Esophagus muscularis mucosa (tissue), 4 donors: Measurements from ENCODE around the gene KRT5. TPM values are rescaled to one million over a fixed set of nuclear protein-coding genes. Genes with fewer than 3 reads are reported as not detected.

Experiments
- DNase-seq: peaks from one replicate; pipeline ENCODE4 v3.0.0-alpha.2; 2017; ENCODE audit errors: extremely low spot score
- H3K27ac ChIP-seq, 4 donors: fragments of 200-600 bp; sonication (generic); replicated peaks in 1 of 4; 1 replicate in 3 of 4; 2 replicates in 1 of 4; pipeline ENCODE4 v1.5.1; 2016 to 2019; ENCODE audit warnings: mild to moderate bottlenecking in 1 of 4
- H3K27me3 ChIP-seq, 4 donors: fragments of 200-600 bp; sonication (generic); one replicate each; pipeline versions ENCODE4 v1.5.1 to v1.6.0; 2016 to 2019
- H3K36me3 ChIP-seq, 4 donors: fragments of 200-600 bp; sonication (generic); one replicate each; pipeline ENCODE4 v1.5.1; 2016 to 2019
- H3K4me1 ChIP-seq, 4 donors: fragments of 200-600 bp; sonication (generic); one replicate each; pipeline ENCODE4 v1.5.1; 2016 to 2019
- H3K4me3 ChIP-seq, 4 donors: fragments of 200-600 bp; sonication (generic); 1 replicate in 2 of 4; 2 replicates in 2 of 4; pipeline ENCODE4 v1.5.1; 2016 to 2019; ENCODE audit warnings: mild to moderate bottlenecking in 4 of 4, moderate library complexity in 1 of 4
- H3K9me3 ChIP-seq, 4 donors: fragments of 200-600 bp; sonication (generic); 1 replicate in 3 of 4; 2 replicates in 1 of 4; pipeline ENCODE4 v1.5.1; 2016 to 2019
- EP300 ChIP-seq: sonication (generic); formaldehyde crosslinking; IDR thresholded peaks from one replicate; pipeline ENCODE4 v1.6.1; 2017; ENCODE audit warnings: antibody characterized with exemption
- POLR2A ChIP-seq: fragments of 450-650 bp; IDR thresholded peaks from one replicate; pipeline ENCODE4 v1.6.1; 2017; ENCODE audit warnings: antibody characterized with exemption, moderate library complexity, mild to moderate bottlenecking, low read depth
- POLR2AphosphoS5 ChIP-seq, 2 donors: sonication (generic); formaldehyde crosslinking; IDR thresholded peaks; one replicate each; pipeline ENCODE4 v1.6.1; 2017; ENCODE audit warnings: antibody characterized with exemption in 2 of 2
- WGBS: methylation state at CpG from one replicate; pipeline ENCODE4 v1.1.5; 2018; 5-methylcytosine and 5-hydroxymethylcytosine counted together
- intact Hi-C: fragments of 100-400 bp; cut with DNase I; formaldehyde crosslinking; loops from one replicate; pipeline ENCODE4 v1.15.1; 2023
- total RNA-seq, 4 donors: library from RNA; depleted of rRNA; stranded (reverse); fragments of >200 nt; gene quantifications; one replicate each; pipeline versions ENCODE4 v1.1.0 to v1.2.1, GENCODE V29; 2016
- TF ChIP-seq, protein P1 (sequence below), 3 experiments: fragments of 200-600 bp in 2 of 3; fragments of 450-650 bp in 1 of 3; sonication (generic) in 2 of 3; IDR thresholded peaks; one replicate each; pipeline ENCODE4 v1.5.1; 2017 to 2019; ENCODE audit warnings: antibody characterized with exemption in 3 of 3, mild to moderate bottlenecking in 2 of 3, moderate library complexity in 1 of 3

The KRT5 gene
- total RNA-seq, 4 donors from 2014 or later, result 0.46 to 1.2 TPM; not detected in 2

DNA sequence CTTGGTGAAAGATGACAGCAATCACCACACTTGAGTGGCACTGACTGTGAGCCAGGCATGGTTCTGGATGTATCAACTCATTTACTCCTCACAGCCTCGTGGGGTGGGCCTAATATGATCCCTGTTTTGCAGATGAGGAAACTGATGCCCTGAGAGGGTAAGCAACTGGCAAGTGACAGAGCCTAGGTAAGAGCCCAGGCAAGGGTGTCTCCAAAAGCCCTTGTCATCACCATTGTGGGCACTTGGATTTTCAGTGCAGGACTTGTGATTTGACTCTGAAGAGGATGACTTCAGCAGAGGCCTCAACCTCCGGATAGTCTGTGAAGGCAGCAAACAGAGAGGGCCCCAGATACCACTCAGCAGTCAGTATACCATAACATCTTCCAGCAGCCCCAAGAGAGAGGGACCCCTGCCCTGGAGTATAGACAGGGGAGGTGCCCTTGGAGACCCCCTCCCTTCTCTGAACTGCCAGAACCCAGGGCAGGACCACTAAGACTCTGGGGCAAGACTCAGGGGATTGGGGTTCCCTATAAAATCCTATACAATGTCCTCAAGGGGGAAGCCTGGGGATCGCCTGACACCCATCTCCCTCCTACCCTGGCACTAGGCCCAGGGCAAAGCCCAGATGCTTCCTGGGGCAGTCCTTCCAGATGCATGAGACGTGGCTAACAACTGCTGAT, 7.1 kb upstream of the KRT5 start:
- TF ChIP-seq POLR2AphosphoS5 (IDR thresholded peaks at IDR 0.05), result no peak
- TF ChIP-seq EP300, result no peak
- TF ChIP-seq, protein P1, sequence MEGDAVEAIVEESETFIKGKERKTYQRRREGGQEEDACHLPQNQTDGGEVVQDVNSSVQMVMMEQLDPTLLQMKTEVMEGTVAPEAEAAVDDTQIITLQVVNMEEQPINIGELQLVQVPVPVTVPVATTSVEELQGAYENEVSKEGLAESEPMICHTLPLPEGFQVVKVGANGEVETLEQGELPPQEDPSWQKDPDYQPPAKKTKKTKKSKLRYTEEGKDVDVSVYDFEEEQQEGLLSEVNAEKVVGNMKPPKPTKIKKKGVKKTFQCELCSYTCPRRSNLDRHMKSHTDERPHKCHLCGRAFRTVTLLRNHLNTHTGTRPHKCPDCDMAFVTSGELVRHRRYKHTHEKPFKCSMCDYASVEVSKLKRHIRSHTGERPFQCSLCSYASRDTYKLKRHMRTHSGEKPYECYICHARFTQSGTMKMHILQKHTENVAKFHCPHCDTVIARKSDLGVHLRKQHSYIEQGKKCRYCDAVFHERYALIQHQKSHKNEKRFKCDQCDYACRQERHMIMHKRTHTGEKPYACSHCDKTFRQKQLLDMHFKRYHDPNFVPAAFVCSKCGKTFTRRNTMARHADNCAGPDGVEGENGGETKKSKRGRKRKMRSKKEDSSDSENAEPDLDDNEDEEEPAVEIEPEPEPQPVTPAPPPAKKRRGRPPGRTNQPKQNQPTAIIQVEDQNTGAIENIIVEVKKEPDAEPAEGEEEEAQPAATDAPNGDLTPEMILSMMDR (IDR thresholded peaks at IDR 0.05), result no peak
- TF ChIP-seq POLR2A, result no peak
- intact Hi-C loops, result no loop called here
- 78% methylated on average over 3 of the region's 4 CpGs for WGBS

DNA sequence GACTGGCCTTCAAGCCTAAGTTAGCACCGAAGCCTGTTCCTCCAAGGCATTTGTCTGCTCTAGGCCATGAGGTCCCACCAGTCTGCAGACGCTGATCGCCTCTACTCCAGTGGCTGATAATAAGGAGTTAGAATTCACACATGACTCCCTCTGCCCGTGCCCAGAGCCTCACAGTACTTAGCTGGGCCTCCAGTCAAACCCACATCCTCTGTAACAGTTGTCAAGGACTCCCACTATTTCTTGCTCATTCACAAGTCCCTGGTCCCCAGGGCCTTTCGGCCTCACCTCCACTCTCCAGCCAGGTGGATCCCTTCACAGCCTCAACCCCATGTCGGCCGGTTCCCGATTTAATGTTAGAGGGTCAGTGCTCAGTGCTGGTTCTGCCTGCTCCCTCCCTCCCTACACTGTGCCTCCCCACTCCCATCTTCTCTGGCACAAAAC, 6.3 kb upstream of the KRT5 start:
- peaks cover 0 to 5% (median 0%) of the 10 kb centered on the region in 4 donors for H3K4me1 ChIP-seq
- DNase-seq, result no peak
- peaks cover 0 to 6% (median 0%) of the 10 kb centered on the region in 4 donors for H3K27me3 ChIP-seq
- intact Hi-C loops, result no loop called here
- H3K27ac ChIP-seq, result no peak overlapping the region
- 80% methylated on average over 8 of the region's 8 CpGs for WGBS
- H3K9me3 ChIP-seq, result no peaks in the 10 kb centered on the region
- H3K4me3 ChIP-seq, result no peak overlapping the region
- TF ChIP-seq EP300 (no peak), POLR2A (no peak), POLR2AphosphoS5 (IDR thresholded peaks at IDR 0.05) (no peak)
- TF ChIP-seq, protein P1 (IDR thresholded peaks at IDR 0.05), result no peak
- no peaks in the 10 kb centered on the region for H3K36me3 ChIP-seq

More for the DNA sequence above, 7.1 kb upstream of the KRT5 start:
- H3K4me1 ChIP-seq, result peaks cover 0 to 4% (median 0%) of the 10 kb centered on the region in 4 donors
- H3K9me3 ChIP-seq, result no peaks in the 10 kb centered on the region
- peaks cover 0 to 6% (median 0%) of the 10 kb centered on the region in 4 donors for H3K27me3 ChIP-seq
- DNase-seq, result no peak
- H3K36me3 ChIP-seq, result no peaks in the 10 kb centered on the region
- no peak overlapping the region for H3K27ac ChIP-seq
- no peak overlapping the region for H3K4me3 ChIP-seq

DNA sequence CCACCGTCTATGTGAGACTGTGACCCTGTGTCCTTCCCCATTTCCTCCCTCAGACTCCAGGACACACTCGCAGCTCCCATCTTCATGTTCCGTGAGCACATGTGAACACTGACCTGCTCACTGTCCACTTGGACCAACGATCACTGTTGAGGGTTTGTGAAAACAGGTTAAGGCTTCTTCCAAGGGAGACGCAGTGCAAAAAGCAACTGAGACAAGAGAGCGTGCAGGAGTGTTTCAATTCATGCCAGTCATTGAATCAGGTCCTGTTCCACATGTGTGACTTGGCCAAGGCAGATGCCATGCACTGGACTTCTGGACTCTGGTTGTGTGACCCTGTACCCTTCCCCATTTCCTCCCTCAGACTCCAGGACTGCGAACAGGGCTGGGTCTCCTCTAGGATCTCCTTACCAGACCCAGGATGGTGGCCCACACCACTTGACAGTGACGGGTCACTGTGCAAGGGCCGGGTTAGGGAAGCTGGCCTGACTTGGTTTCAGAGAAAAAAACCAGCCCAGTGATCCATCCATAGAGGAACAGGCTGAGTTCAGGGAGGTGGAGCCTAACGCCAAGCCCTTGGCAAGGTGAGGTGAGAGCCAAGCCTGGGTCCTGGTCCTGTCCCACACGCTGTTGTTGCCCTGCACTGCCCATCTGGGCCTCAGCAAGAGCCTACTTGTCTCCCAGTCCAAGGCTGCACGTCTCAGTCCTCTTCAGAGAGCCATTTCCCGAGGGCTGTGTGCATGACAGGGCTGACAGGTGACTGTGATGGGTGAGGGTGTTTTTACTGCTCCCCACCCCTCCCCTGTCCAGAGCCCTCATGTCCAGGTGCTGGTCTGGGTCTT, 5.7 kb upstream of the KRT5 start:
- Histone ChIP-seq H3K4me1 (peaks cover 0 to 7% (median 0%) of the 10 kb centered on the region in 4 donors), H3K4me3 (no peak overlapping the region), H3K9me3 (no peaks in the 10 kb centered on the region), H3K36me3 (no peaks in the 10 kb centered on the region), H3K27me3 (peaks cover 0 to 6% (median 0%) of the 10 kb centered on the region in 4 donors), H3K27ac (no peak overlapping the region)
- peak; percentile 89 for DNase-seq
- intact Hi-C loops, result no loop called here
- TF ChIP-seq, protein P1 (IDR thresholded peaks at IDR 0.05), result no peak
- TF ChIP-seq EP300 (no peak), POLR2AphosphoS5 (IDR thresholded peaks at IDR 0.05) (no peak), POLR2A (no peak)
- WGBS, result 91% methylated on average over 11 of the region's 13 CpGs

DNA sequence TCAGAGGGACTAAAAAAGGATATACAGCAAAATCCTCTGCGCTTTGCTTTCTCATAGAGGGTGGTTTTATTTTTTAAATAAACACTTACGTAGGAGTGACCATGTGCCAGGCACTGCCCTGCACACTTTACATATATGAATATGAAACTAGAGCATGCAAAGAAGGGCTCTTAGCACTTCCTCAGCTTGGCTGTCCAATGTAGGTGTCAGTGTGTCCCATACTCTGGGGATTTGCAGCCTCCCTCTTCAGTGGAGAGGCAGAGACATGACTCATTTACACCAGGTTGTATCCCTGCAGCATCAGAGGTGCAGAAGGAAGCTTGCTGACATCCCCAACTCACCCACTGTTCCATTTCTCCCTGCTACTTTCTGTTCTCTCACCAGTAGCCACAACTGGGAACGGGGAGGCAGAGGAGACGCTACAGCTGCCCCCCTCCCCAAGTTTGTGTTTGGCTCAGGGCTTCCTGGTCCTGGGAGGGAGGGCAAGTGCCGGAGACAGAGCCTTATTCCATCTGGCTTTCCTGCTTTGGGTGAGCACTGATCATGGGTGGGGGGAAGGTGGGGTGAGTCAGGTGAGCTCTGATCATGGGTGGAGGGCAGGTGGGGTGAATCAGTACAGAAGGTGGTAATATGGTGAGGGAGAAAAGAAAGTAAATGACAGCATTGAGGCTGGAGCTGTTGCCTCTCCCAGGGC, 4.9 kb upstream of the KRT5 start:
- no peaks in the 10 kb centered on the region for H3K9me3 ChIP-seq
- 92% methylated on average over 4 of the region's 5 CpGs for WGBS
- peaks cover 0 to 7% (median 0%) of the 10 kb centered on the region in 4 donors for H3K4me1 ChIP-seq
- intact Hi-C loops, result no loop called here
- H3K27ac ChIP-seq, result no peak overlapping the region
- H3K36me3 ChIP-seq, result no peaks in the 10 kb centered on the region
- H3K4me3 ChIP-seq, result no peak overlapping the region
- TF ChIP-seq EP300 (no peak), POLR2AphosphoS5 (IDR thresholded peaks at IDR 0.05) (no peak)
- H3K27me3 ChIP-seq, result peaks cover 0 to 6% (median 0%) of the 10 kb centered on the region in 4 donors
- peak; percentile 78 for DNase-seq
